Astrocyte of the hippocampus (primary cell): Measurements from ENCODE around the gene PSME2.

Experiments used
- DNase-seq: peaks from one replicate; pipeline ENCODE4 v3.0.0; 2011; ENCODE audit warnings: low read depth, low spot score

The PSME2 gene

GRCh38 chr14:24155100-24155499 is 8.7 kb upstream of the PSME2 start:
- DNase-seq = no peak

GRCh38 chr14:24151404-24152080 is 5.1 kb upstream of the PSME2 start:
- DNase-seq = no peak

GRCh38 chr14:24150993-24151392 is 4.6 kb upstream of the PSME2 start:
- no peak for DNase-seq

GRCh38 chr14:24150567-24150966 is 4.2 kb upstream of the PSME2 start:
- DNase-seq = no peak

- no peak for DNase-seq
Measured at GRCh38 chr14:24150061-24150460, 3.7 kb upstream of the PSME2 start.

- no peak for DNase-seq
Measured at GRCh38 chr14:24149302-24149969, 3.0 kb upstream of the PSME2 start.

- DNase-seq = peak; percentile 36
Measured at GRCh38 chr14:24147761-24148428, 1.5 kb upstream of the PSME2 start.

GRCh38 chr14:24146978-24147760 is 759 bp upstream of the PSME2 start, which contains the start of gene RNF31:
TSS of gene RNF31 (plus strand) at chr14:24147498. CDS start at chr14:24147699, 201 bp downstream.
- peak; percentile 99 for DNase-seq

- DNase-seq = peak; percentile 40
Measured at GRCh38 chr14:24145690-24146452, 539 bp downstream of the PSME2 start.

- DNase-seq = no peak
Measured at GRCh38 chr14:24145219-24145618, 1.2 kb downstream of the PSME2 start.

- DNase-seq = no peak
Measured at GRCh38 chr14:24144451-24144850, 2.0 kb downstream of the PSME2 start.

GRCh38 chr14:24143511-24143910 is 2.9 kb downstream of the PSME2 start:
- no peak for DNase-seq

GRCh38 chr14:24141097-24141880 is 5.1 kb downstream of the PSME2 start, which contains the start of gene EMC9:
TSS of gene EMC9 (minus strand) at chr14:24141591. CDS start at chr14:24141304, 287 bp downstream.
- DNase-seq = peak; percentile 100

- no peak for DNase-seq
Measured at GRCh38 chr14:24139272-24139934, 7.0 kb downstream of the PSME2 start.

GRCh38 chr14:24138396-24139271 is 7.8 kb downstream of the PSME2 start:
- no peak for DNase-seq

- no peak for DNase-seq
Measured at GRCh38 chr14:24137529-24138395, 8.6 kb downstream of the PSME2 start.

- no peak for DNase-seq
Measured at GRCh38 chr14:24136684-24137528, 9.5 kb downstream of the PSME2 start.
